MM.1S (cell line): ENCODE results near the gene PCNT.

Experiments used
- DNase-seq: peaks from one replicate; pipeline ENCODE4 v3.0.0-alpha.2; 2015
- H2AFZ ChIP-seq: fragments of 300-600 bp; sonication (generic); 2 replicates; pipeline ENCODE4 v1.6.0; 2016; ENCODE audit warnings: antibody characterized with exemption, low read length
- H3F3A ChIP-seq: fragments of 300-600 bp; sonication (generic); 2 replicates; pipeline ENCODE4 v1.6.1; 2016; ENCODE audit warnings: mild to moderate bottlenecking, antibody characterized with exemption, low read length, moderate library complexity, mixed read lengths; ENCODE audit not compliant: insufficient read depth
- H3K27ac ChIP-seq: fragments of 300-600 bp; sonication (generic); 2 replicates; pipeline ENCODE4 v1.5.1; 2016; ENCODE audit warnings: mild to moderate bottlenecking, low read length
- H3K27me3 ChIP-seq: fragments of 300-600 bp; sonication (generic); replicated peaks from 2 replicates; pipeline ENCODE4 v1.6.0; 2016; ENCODE audit warnings: low read length; ENCODE audit not compliant: insufficient read depth
- H3K36me3 ChIP-seq: fragments of 300-600 bp; sonication (generic); replicated peaks from 2 replicates; pipeline ENCODE4 v1.6.1; 2016; ENCODE audit warnings: mild to moderate bottlenecking, low read length, mixed read lengths; ENCODE audit not compliant: insufficient read depth
- H3K4me1 ChIP-seq: fragments of 300-600 bp; sonication (generic); 2 replicates; pipeline ENCODE4 v1.6.1; 2016; ENCODE audit warnings: low read length, mixed read lengths
- H3K4me2 ChIP-seq: fragments of 300-600 bp; sonication (generic); 2 replicates; pipeline ENCODE4 v1.6.0; 2016; ENCODE audit warnings: low read depth, low read length
- H3K4me3 ChIP-seq: fragments of 300-600 bp; sonication (generic); 2 replicates; pipeline ENCODE4 v1.5.1; 2016; ENCODE audit warnings: low read length, mixed read lengths
- H3K79me2 ChIP-seq: fragments of 300-600 bp; sonication (generic); 2 replicates; pipeline ENCODE4 v1.6.1; 2016; ENCODE audit warnings: mixed run types, low read length, mixed read lengths
- H3K9ac ChIP-seq: fragments of 300-600 bp; sonication (generic); 2 replicates; pipeline ENCODE4 v1.6.1; 2016; ENCODE audit warnings: low read length, mixed read lengths
- H3K9me2 ChIP-seq: fragments of 300-600 bp; sonication (generic); replicated peaks from 2 replicates; pipeline ENCODE4 v1.6.1; 2016; ENCODE audit warnings: mild to moderate bottlenecking, low read length, mixed read lengths; ENCODE audit not compliant: insufficient read depth
- H3K9me3 ChIP-seq: fragments of 300-600 bp; sonication (generic); replicated peaks from 2 replicates; pipeline ENCODE4 v1.6.1; 2016; ENCODE audit warnings: mild to moderate bottlenecking, low read length, mixed read lengths; ENCODE audit not compliant: insufficient read depth
- H4K20me1 ChIP-seq: fragments of 300-600 bp; sonication (generic); 2 replicates; pipeline ENCODE4 v1.6.1; 2016; ENCODE audit warnings: mild to moderate bottlenecking, low read length, moderate library complexity, mixed read lengths; ENCODE audit not compliant: insufficient read depth
- CTCF ChIP-seq: fragments of 300-600 bp; sonication (generic); IDR thresholded peaks from 2 replicates; pipeline ENCODE4 v1.5.1; 2016; ENCODE audit warnings: antibody characterized with exemption, low read length, mixed read lengths
- EZH2 ChIP-seq: fragments of 300-600 bp; sonication (generic); optimal IDR thresholded peaks from 2 replicates; pipeline ENCODE3; 2017; ENCODE audit warnings: low read depth, mild to moderate bottlenecking, antibody characterized with exemption, low read length, mixed read lengths
- EZH2phosphoT487 ChIP-seq: fragments of 300-600 bp; sonication (generic); IDR thresholded peaks from 2 replicates; pipeline ENCODE4 v1.6.1; 2018; ENCODE audit warnings: antibody characterized with exemption, low read length

PCNT gene

GRCh38 chr21:46355161-46356004 is 31.4 kb downstream of the PCNT start:
- Histone ChIP-seq H2AFZ (no peak overlapping the region), H4K20me1 (no peaks in the 10 kb centered on the region), H3K27me3 (no peaks in the 10 kb centered on the region), H3K4me2 (peak overlapping the region; percentile 89; the same call in 1 of the 2 replicates), H3K4me3 (no peak overlapping the region), H3K4me1 (peaks cover 34% of the 10 kb centered on the region), H3K9me2 (no peaks in the 10 kb centered on the region), H3K79me2 (peaks cover 7% of the 10 kb centered on the region), H3F3A (peaks cover 31% of the 10 kb centered on the region), H3K27ac (no peak overlapping the region), H3K9ac (no peak overlapping the region), H3K9me3 (no peaks in the 10 kb centered on the region), H3K36me3 (peaks cover 17% of the 10 kb centered on the region)
- TF ChIP-seq CTCF (no peak), EZH2phosphoT487 (no peak), EZH2 (no peak)
- DNase-seq, result peak; percentile 5

DNA sequence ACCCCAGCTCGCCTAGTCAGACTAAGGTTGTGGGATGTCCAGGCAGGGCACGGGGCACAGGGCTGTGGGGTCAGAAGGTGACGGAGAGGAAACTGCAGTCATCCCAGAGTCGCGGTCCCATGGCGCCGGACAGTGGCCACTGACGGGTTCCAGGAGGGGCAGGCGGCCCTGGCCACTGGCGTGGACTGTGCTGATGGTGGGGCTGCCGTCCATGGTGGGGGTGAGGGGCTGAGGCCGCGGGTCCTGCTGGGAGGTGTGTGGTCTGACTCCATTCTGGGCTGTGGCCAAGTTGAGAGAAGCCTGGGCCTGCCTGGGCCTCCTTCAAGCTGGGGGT is 32.0 kb downstream of the PCNT start:
- peak overlapping the region; percentile 23; the same call in 1 of the 2 replicates for H3K9ac ChIP-seq
- TF ChIP-seq CTCF, result no peak
- TF ChIP-seq EZH2, result no peak
- no peak for TF ChIP-seq EZH2phosphoT487
- no peaks in the 10 kb centered on the region for H3K9me2 ChIP-seq
- H3K4me1 ChIP-seq, result peaks cover 34% of the 10 kb centered on the region
- H3K27me3 ChIP-seq, result no peaks in the 10 kb centered on the region
- H3K4me2 ChIP-seq, result peak overlapping the region; percentile 89; the same call in 1 of the 2 replicates
- peaks cover 10% of the 10 kb centered on the region for H3K79me2 ChIP-seq
- no peaks in the 10 kb centered on the region for H3K9me3 ChIP-seq
- H3K36me3 ChIP-seq, result peaks cover 11% of the 10 kb centered on the region; the same call in 1 of the 2 replicates
- DNase-seq, result no peak
- H2AFZ ChIP-seq, result no peak overlapping the region
- H3K27ac ChIP-seq, result peak overlapping the region; percentile 74; the same call in 1 of the 2 replicates
- H3K4me3 ChIP-seq, result no peak overlapping the region
- peaks cover 31% of the 10 kb centered on the region for H3F3A ChIP-seq
- H4K20me1 ChIP-seq, result no peaks in the 10 kb centered on the region

- peak; percentile 81 for DNase-seq
- peaks cover 16% of the 10 kb centered on the region for H3K79me2 ChIP-seq
- H3K27me3 ChIP-seq, result no peaks in the 10 kb centered on the region
- peak overlapping the region; percentile 14 for H2AFZ ChIP-seq
- peak overlapping the region; percentile 89 for H3K4me2 ChIP-seq
- no peaks in the 10 kb centered on the region for H3K9me3 ChIP-seq
- peaks cover 17% of the 10 kb centered on the region for H3K36me3 ChIP-seq
- peak overlapping the region; percentile 41 for H3K4me3 ChIP-seq
- TF ChIP-seq EZH2phosphoT487 (no peak), CTCF (peak; percentile 19), EZH2 (no peak)
- H3F3A ChIP-seq, result peaks cover 31% of the 10 kb centered on the region
- peaks cover 34% of the 10 kb centered on the region for H3K4me1 ChIP-seq
- no peaks in the 10 kb centered on the region for H4K20me1 ChIP-seq
- peak overlapping the region; percentile 74 for H3K27ac ChIP-seq
- no peaks in the 10 kb centered on the region for H3K9me2 ChIP-seq
- peak overlapping the region; percentile 23; the same call in 1 of the 2 replicates for H3K9ac ChIP-seq
These were observed 32.8 kb downstream of the PCNT start for GRCh38 chr21:46356494-46357334.
